Stimulated activated CD4-positive, alpha-beta T cell treated with anti-CD3 and anti-CD28 coated beads, Interleukin-15, amount 100 ng/mL, for 24 hours (primary cell): Measurements from ENCODE around the gene CFAP54.
A peak's percentile ranks its signal among the peaks of the same experiment; 100 is the strongest.
"Not testable (repeated sequence)": the region's sequence is repeated elsewhere in the genome, so short reads cannot be mapped to it uniquely, and the experiment has no call there.

Source experiments
- DNase-seq: peaks from one replicate; pipeline ENCODE4 v3.0.0-alpha.2; 2020

The CFAP54 gene

DNA sequence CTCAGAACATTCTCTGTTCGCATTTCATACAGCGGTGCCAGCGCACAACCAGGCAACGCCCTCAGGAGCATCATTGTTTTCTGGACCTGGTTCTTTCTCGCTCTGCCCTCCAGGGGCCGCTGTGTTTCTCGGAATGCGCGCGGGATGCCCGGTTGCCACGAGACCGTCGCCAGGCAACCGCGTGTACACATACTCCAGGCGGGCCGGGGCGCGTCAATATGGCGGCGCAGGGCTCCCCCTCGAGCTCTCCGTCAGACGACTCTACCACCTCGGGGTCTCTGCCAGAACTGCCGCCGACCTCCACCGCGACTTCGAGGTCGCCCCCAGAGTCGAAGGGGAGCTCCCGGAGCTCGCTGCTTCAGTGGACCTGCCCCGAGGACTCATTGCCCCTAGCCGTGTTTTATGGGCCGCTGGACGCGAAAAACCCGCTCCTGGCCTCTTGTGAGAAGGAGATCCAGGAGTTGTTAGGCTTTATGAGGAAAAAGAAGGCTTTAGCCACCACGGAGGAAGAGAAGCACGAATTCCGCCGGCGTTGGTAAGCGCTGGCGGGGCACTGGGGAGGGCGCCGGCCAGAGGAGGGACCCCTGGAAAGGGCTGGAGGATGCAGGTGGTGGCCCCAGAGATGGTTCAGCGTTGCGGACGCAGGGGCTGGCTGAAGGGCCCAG is at the start of gene CFAP54:
CFAP54 (plus strand) TSS at position 186 of the 665 bp plus-strand sequence; CDS start at position 219, 33 bp downstream.
- peak; percentile 95 for DNase-seq

DNA sequence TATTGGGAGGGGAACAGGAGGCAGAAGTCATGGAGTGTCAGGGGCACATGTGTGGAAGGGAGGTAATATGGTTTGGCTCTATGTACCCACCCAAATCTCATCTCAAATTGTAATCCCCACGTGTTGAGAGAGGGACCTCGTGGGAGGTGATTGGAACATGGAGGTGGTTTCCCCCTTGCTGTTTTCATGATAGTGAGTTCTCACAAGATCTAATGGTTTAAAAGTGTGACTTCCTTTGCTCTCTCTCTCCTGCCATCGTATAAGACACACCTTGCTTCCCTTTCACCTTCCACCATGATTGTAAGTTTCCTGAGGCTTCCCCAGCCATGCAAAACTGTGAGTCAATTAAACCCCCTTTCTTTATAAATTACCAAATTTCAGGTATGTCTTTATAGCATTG is 47.6 kb upstream of the CFAP54 start:
- DNase-seq = no peak

DNA sequence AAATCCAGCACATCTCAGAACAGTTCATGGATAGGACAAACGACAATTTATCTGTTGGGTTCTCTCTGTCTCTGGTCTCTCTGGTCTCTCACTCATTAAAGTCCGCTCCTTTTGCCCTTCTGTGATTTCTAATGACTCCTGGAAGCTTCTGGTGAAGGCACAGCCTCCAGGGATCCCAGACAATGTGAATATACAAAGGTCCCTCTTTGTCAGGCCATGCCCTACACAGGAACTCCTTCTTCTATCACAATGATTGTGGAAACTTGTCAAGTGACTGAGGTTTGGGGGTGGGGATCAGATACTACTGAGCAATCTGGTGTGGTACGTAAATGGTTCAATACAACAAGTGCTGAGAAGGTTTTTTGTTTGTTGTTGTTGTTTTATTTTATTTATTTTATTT is 46.5 kb upstream of the CFAP54 start:
- no peak for DNase-seq

DNA sequence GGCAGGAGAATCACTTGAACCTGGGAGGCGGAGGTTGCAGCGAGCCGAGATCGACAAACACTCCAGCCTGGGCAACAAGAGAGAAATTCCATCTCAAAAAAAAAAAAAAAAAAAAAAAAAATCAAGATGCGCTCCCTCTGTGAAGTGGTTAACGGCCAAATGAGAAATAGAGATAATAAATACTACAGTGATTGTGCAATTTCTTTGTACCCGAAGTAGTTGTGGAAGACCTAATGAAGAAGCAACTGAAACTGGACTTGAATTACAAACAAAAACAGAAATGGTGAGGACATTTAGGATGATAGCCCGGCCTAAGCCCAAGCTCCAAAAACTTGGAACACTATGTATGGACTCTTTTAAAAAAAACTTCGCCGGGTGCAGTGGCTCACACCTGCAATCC is 45.0 kb upstream of the CFAP54 start:
- no peak for DNase-seq

- DNase-seq = peak; percentile 51
Measured at GRCh38 chr12:96445691-96446583, 43.4 kb upstream of the CFAP54 start.

GRCh38 chr12:96447256-96447655 is 42.1 kb upstream of the CFAP54 start:
- no peak for DNase-seq

DNA sequence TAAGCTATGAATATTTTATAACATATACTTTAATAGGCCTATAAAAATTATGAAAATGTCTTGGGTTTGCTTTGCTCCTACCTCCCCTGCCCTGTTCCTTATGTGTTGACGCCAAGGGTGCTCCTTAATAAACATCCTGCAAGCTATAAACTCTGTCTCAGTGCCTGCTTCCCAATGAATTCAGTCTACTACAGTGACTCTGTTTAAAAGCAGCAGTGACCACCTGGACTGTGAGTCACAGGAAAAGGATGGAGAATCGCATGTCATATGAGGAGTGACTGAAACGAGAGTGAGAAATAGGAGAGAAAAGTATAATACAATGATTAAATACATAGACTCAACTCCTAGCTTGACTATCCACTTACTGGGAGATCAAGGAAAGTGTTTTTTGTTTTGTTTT is 41.1 kb upstream of the CFAP54 start:
- no peak for DNase-seq

DNA sequence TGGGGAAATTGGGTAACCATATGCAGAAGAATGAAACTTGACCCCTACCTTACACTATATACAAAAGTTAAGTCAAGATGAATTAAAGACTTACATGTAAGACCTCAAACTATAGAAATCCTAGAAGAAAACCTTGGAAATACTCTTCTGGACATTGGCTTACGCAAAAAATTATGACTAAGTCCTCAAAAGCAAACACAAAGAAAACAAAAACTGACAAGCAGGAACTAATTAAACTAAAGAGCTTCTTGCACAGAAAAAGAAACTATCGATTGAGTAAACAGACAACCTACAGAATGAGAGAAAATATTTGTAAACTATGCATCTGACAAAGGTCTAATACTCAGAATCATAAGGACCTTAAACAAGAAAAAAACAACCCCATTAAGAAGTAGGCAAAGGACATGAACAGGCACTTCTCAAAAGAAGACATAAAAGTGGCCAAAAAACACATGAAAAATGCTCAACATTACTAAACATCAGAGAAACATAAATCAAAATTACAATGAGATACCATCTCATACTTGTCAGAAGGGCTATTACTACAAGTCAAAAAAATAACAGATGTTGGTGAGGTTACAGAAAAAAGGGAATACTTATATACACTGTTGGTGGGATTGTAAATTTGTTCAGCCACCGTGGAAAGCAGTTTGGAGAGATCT is 37.0 kb upstream of the CFAP54 start:
- no peak for DNase-seq

GRCh38 chr12:96454396-96454795 is 35.0 kb upstream of the CFAP54 start:
- no peak for DNase-seq

GRCh38 chr12:96456265-96456974 is 33.0 kb upstream of the CFAP54 start:
- no peak for DNase-seq

- DNase-seq = no peak
Measured at GRCh38 chr12:96457191-96457930, 32.0 kb upstream of the CFAP54 start.

- DNase-seq = not testable (repeated sequence)
Measured at GRCh38 chr12:96459281-96459680, 30.1 kb upstream of the CFAP54 start.

DNA sequence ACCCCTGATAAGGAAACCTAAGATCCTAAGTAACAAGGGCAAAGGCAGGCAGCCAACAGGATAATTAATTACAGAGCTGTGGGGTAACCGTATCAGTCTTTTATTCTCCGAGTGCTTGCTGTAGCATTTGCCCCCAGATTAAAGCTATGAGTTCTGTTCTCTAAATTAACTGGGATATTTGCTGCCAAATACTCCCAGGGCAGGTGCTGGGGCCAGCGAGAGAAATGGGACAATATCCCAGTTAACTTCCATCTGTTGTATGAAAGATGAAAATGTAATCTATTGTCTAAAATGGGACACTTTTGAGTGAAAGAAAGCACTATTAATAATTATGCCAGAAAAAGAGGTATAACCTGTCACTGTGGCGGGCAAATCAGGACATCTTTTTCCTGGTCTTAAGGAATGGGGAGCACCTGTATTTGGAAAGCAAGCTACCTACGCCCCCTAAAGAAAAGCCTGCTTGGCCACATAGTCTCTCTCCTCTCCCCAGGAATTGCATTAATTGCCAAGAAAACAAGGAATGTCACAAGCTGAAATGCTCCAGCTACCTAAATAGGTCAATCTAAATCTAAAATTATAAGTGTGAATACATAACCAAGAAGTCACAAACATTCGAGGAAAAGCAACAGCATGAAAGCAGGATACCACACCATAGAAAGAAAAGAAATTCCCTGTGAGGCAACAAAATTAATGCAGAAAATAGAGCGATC is 26.7 kb upstream of the CFAP54 start:
- DNase-seq = no peak

DNA sequence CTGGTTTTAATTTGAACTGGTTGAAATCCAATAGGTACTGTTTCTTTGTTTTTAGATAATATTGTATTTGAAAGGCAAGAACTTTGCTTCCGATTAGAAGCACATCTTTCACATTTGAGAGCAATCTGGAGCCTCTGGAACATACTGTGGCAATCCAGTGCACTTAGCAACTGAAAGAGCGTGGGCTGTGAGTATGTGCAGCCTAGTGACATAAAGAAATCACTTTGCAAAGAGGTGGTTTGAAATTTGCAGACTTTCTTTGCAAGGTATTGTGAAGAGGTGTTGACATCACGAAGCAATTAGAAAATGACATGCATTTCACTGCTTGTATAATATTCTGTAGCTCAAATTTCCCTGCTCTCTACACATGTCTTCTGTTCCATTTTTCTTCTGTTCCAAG is 23.5 kb upstream of the CFAP54 start:
- DNase-seq = no peak

DNA sequence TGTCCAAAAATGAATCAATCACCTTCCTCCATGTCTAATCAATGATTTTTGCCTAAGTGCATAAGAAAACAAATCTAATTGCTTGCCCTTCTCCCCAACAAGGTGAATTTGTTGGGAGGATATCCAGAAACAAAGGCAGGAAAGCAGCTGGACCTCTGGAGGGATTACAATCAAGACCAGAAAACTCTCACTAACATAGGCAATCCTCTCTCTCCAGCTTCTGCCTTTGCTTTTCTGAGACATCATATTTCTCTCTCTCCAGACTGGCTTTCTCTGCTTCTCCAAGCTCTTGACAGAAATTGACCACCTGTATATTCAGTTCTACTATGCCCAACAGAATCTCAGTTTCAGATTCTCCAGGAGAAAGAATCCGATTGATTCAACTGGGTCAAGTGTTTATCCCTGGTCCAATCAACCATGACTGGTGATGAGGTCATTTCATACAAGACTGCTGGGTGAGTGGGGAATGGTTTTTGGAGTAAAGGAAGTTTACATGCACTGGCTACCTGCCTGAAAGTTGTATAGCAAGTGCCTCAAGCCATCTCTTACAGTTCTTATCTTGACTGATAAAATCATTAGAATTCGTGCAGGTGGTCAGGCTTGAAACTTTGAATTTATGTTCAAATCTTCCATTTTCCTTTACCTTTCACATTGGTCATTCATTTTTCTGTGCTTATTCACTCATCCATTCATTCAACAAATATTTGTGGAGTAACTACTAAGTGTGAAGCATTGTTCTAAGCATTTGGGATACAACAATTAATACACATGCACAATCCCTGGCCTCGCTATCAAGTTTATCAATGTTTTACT is 22.2 kb upstream of the CFAP54 start:
- DNase-seq = no peak

- no peak for DNase-seq
Measured at GRCh38 chr12:96471368-96472050, 17.9 kb upstream of the CFAP54 start.

- no peak for DNase-seq
Measured at GRCh38 chr12:96472384-96472783, 17.0 kb upstream of the CFAP54 start.

DNA sequence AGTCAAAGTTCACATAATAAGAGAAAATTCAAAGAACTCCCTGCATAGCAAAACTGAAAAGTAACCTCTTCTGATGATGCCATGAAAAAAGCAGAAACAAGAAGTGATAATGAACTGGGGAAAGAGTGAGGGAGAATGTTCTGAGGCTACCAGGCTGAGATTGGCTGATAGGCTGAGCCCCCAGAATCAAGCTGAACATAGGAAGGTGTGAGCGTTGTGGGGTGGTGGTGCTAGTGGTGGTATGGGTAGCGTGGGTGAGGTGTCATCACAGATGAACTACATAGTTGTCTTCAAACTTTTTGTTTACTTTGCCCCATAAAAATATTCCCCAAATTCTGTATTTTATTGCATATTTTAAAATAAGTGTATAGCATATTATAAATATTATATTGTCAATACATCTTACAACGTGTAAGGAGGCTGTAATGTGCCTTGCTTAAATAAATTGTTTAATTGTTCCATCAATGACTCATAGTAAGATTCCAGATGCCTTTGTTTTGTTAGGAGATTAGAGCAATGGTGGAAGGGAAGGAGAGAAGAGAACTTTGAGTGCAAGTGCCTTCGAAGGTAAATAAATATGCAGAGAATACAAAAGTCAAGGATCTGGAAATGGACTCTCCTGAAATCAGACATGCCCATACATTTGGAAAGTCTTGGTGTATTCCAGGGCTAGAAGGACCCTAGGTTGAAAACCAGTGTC is 15.8 kb upstream of the CFAP54 start:
- no peak for DNase-seq

- no peak for DNase-seq
Measured at GRCh38 chr12:96474206-96474605, 15.2 kb upstream of the CFAP54 start.

GRCh38 chr12:96478011-96478410 is 11.4 kb upstream of the CFAP54 start:
- DNase-seq = no peak
